A172 (cell line): ENCODE measurements around the gene CRBN. TPM values are rescaled to one million over a fixed set of nuclear protein-coding genes. Genes with fewer than 3 reads are reported as not detected.

Source experiments
- DNase-seq: peaks from one replicate; pipeline ENCODE4 v3.0.0-alpha.2; 2015; ENCODE audit warnings: low spot score
- total RNA-seq: library from RNA; depleted of rRNA; stranded (reverse); fragments of >200 nt; shearing (Covaris generic); gene quantifications from 2 replicates; pipeline ENCODE4 v1.2.3, GENCODE V29; 2014

The CRBN gene
- total RNA-seq, 1 experiment from 2014 or later, result 43.2 TPM

DNA sequence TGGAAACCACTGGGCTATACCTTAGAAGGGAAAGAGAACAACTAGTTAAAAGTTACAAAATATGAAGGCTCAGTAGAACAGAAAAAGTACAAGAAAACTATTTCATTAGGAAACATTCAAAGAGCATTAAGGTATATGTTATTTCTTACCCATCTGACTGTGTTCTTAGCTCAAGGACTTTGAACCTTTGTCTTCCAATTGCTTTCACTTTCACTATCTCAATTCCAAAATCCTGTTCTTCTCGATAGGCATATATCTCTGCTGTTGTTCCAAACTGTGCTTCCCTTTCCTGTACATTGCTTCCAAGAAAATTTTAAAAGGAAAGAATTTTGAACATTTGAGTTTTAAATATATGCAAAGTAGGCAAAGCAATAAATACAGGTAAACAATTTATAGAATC, 6.9 kb downstream of the CRBN start:
- no peak for DNase-seq

DNA sequence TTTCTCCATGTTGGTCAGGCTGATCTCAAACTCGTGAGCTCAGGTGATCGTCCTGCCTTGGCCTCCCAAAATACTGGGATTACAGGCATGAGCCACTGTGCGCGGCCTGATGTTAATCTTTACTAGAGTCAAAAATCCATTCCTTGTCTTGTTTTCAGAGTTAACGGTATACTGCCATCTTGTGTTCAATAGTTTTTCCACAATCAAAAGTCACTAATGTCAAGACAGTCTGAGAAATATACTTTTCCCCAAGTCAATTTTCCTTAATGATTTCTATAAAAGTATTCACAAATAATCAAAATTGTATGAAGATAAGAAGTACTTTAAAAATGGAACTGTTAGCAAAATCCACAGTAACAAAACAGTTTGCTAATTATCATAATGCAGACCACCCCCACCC, 8.5 kb downstream of the CRBN start:
- DNase-seq, result peak; percentile 20

DNA sequence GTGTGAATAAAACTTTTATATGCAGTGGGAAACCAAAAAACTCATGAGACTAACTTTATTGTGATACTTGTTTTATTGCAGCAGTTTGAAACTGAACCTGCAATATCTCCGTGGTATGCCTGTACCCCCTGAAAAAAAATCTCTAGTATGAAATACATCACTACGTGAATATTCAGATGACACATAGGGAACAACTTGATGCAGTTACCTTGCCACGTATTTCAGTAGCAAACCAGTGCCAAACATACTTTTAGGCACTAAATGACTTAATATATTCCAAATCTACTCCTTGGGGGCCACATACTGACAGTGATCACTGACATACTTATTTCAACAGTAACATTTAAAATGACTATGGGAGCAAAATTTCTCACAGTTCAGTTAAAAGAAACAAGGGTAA, 13.8 kb downstream of the CRBN start:
- DNase-seq, result no peak

DNA sequence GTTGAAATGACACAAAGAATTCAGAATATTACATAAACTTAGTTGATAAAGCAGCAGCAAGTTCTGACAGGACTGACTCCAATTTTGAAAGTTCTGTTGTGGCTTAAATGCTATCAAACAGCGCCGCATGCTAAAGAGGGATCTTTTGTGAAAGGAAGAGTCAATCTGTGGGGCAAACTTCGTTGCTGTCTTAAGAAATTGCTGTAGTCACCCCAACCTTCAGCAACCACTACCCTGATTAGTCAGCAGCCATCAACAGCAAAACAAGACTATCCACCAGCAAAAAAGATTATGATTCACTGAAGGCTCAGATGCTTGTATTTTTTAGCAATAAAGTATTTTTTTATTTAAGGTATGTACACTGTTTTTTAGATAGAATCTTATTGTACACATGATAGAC, 14.2 kb downstream of the CRBN start:
- DNase-seq, result no peak

DNA sequence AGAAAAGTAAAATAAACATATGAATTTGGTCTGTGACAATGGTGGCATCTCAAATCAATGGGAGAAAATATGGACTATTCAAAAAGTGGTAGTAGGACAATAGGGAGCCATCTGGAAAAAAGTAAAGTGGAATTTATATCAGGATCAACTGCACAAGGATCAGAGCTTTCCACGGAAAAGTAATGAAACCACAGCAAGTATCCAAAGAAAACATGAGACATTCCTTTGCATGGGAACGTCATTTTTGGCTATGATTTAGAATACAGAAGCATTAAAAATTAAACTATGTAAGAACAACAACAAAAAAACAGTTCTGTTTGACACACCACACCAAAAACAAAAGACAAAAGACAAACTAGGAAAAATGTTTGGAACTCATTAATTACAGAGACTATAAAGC, 18.7 kb downstream of the CRBN start:
- no peak for DNase-seq

DNA sequence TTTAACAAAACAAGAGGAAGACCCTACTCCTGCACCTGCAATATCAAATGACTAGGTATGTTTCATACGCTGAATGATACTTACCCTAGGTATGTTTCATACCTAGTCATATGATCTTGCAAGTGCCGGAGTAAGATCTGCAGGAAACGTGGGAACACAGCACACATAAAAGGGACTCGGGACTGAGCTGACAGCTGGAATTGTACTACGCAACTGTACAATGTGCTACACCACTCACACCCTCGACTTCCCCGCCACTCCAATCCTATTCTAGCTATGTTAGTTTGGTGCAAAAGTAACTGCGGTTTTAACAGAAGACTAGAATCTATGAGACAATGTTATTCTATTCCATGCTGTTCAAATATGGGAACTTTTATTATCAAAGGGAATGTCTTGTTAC, 22.0 kb downstream of the CRBN start:
- no peak for DNase-seq

DNA sequence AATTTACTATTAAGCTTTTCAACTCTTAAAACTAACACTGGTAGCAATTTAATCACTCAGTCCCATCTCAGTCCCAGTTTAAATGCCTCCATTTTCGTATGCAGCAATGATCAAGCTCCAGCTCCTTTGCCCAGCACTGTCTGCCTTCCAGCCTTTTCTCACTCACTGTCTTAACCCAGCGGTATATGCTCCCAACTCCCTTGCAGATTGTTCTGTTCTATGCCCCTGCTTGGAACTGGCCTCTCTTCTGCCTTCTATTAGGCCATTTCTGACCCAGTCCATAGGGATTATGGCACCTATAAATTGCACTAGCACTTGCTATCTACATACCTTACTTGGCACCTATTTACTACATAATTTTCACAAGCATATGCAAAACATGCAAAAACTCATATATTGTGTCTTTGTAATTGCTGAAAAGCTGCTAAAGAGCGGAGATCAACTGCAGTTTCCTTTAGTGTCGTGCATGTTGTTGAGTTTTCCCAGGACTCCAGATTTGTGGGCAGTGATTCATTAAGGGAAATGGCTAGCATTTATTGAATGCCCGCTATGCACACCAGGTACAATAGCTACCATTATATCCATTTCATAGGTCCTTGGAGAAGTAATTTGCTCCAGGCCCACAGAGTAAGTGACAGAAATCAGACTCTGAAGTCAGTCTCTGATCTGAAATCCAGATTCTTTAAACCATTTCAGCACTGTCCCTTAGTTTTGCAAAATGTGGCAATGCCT, 24.4 kb downstream of the CRBN start:
- DNase-seq, result no peak

DNA sequence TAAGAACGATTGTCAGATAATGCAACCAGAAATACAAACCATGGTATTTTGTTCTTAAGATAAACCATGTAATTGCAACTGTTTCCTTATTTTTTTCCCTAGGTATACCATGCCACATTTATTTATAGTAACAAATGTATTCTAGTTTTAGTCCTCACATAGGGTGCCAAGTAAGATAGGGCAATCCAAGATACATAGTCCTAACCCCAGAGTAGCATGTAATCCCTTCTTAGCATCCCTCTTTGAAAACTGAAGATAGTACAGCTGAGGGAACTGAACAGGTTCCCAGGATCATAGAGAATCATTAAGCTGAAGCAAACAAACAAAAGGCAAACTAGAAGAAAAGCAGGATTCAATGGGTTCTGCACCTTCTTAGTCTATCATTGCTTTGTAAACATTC, 28.0 kb downstream of the CRBN start:
- no peak for DNase-seq

DNA sequence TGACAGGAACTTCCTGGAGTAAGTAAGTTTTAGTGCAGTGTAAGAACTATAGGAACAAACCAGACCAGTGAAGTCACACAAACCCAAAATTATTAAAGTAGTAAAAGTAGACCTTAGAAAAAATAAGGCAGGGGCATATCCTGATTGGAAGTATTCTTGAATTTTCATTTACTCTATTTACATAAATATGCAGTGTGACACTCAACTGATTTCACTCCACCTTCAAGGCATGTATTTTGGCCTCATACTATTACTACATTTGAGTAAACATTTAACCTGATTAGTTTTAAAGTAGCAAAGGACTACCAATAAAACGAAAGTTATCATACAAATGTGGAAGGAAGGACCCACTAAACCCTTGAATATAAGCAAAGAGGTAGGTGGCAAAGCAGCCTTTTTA, 29.9 kb downstream of the CRBN start:
- DNase-seq, result no peak

DNA sequence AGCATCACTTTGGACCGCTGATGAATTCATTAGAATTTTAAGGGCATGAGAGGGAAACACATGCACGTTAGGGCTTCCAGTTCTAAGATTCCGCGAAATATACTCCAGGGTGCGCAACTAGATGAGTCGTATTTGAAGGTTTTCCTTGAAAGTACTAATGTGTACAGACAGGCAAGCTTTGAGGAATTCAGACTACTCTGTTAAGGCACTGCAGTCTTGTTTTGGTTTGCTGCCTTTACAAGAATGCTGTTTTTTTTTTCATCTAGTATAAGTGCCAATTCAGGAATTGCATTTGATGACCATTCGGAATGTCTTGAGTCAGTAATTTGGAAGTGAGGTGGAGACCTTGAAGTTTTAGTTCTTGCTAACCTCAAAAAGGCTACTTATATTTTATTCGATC, 33.7 kb downstream of the CRBN start:
- no peak for DNase-seq

DNA sequence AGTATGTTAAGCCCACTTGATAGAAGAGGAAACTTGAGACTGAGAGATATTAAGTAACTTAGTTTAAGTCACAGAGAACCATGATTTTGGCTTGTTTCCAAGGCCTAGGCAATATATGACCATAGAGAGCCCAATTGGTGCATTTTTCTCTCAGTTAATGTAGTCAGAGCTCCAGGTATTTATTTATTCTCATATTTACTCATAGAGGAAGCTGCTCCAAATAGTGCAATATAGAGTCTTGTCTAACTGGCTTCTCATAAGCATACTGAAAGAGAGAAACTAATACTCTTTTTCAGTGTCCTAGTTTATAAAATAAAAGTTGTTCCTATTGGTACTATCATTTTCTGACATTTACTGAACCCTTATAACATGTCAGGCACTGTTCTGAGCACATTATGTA, 37.6 kb downstream of the CRBN start:
- no peak for DNase-seq

DNA sequence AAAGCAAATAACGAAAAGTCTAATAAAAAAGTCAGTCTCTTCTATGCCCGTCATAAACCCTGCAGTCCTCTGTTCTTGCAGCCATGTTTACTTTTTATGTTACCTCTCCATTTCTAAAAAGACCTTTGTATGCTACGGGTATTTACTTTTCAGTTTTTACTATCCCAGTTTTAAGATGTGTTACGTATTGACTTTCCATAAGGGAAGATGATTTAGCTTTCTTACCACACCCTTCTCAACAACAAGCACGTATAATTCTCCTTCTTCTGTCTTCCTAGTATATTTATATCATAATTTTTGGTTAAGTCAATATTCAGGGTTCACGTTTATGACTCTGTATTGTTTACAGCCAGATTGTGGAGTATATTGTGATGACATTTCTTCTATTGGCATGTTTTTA, 42.0 kb downstream of the CRBN start:
- DNase-seq, result no peak

DNA sequence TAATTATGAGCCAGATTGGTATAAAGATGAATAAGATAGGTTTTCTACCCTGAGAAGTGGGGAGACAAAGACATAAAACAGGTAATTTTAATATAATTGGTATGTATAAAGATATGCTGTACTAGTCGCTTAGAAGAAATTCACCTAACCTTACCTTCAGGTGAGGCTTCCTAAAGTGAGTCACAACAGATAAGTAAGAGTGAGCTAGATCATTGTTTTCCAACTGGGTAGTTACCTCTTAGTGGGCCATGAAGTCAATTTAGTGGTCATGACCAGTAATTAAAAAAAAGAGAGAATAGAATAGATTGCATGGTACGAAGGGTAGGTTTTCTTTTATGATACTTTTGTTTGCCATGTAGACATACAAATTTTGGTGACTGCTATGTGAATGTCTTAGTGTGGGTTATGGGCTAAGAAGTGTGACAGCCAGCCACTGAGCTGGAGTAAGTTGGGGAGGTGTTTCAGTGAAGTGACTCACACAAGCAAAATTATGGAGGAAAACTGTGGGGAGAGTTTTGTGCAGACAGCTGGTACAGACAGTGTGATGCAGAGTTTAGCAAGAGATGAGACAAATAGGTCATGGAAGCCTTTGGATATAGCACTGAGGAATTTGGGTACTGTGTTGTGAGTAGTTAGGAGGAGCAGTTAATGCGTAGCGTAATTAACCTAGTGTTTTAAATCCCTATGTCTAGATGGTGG, 44.6 kb downstream of the CRBN start:
- DNase-seq, result no peak

DNA sequence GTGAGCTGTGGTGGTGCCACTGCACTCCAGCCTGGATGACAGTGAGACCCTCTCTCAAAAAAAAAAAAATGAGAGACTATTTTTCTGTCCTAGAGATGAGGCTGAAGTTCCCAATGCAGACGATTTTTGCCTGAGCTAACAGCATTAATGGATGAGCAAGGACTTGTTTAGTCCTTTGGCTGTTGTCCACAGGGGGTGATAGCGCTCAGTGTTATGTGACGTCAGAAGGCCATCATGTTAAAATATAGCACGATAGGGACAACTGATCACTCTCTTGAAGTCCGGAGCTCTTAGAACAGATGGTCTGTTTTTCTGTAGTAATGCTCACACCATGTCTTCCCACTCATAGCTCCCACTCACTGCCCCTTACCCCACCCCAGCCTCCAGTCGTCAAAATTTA, 46.0 kb downstream of the CRBN start:
- DNase-seq, result no peak

DNA sequence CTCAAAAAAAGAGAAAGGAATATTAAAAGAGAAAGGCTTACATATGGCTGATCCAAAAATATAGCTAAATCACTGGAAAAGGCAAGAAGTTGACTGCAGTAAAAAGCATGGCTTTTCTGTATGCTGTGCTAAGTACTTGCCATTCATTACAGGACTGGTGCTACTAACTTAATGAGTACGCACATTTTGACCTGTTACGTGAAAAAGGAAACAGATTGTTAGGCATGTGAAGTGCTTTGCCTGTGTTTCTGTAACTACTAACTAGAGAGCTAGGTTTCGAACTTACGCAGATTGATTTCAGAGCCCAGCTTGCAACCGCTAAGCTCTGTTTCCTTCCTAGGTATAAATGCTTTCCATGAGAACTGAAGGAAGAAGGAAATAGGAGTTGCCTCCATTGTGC, 49.9 kb downstream of the CRBN start:
- DNase-seq, result no peak

DNA sequence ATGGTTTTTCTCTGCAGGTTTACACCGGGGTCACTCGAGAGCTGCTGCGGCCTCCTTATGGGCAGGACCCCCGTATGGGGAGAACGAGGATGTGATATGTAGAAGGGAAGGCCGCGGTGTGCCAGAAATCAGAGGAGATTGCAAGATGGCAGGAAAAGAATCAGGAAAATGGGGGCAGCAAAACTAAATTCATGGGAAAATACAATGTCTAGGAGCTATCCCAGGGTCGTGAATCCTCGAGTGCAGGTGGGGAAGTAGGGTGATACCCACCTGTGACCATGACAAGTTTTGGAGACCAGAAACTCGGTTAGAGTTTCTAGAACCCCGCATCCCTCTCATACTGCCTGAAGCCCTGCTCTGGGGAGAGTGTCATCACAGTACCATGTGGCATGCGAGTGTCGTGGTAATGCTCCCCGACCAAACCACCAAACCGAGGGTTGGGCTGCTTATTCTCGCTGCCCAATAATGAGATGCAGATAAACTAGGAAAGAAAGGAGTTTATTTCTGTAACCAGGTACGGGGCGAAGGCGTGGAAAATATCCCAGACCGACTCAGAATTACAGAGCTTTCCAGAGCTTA, 52.0 kb downstream of the CRBN start:
- no peak for DNase-seq

DNA sequence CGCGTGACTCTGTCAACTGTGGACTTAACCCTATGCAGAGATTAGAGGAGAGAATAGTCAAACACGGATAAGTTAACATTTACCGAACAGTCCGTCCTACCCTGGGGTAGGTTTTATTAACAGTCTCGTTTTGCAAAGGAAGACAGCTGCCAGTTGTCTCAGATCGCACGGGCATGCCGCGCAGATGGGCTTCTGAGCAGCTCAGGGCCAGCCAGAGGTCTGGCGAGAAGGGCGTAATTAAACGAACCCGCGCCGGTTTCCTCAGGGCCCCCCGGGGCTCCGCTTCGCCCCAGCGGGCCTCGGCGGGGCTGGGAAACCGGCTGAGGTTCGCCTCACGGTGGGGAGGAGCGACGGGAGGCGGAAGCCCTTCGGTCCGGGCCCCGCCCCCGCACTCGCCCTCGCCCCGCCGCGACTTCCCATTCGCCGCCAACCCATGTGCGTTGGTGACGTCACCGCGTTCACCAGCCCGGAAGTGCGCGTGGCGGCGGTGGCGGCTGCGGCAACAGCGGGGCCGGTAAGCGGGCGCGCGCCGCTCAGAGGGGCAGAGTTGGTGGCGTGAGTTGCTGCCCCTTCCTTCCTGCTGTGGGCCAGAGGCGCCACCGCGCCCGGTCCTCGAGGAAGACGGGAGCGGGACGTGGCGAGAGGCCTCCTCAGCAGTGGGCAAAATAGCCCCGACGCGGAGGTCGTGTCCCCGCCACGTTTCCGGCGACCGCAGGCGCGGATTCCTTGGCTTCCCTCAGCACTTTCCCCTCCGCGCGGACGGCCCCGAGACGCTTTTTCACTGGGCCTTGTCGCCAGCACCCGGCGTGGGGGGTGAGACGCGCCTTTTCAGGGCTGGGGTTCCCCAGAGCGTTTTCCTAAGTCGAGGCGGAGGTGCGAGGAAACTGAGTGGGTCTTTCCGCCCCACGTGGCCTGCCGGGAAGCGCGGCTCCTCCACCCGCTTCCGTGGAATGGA, 52.7 kb downstream of the CRBN start, which contains the start of gene TRNT1:
TSS of gene TRNT1 (plus strand) at position 464 of the 955 bp plus-strand sequence. CDS start 2,101 bp downstream, outside the sequence.
- peak; percentile 85 for DNase-seq

DNA sequence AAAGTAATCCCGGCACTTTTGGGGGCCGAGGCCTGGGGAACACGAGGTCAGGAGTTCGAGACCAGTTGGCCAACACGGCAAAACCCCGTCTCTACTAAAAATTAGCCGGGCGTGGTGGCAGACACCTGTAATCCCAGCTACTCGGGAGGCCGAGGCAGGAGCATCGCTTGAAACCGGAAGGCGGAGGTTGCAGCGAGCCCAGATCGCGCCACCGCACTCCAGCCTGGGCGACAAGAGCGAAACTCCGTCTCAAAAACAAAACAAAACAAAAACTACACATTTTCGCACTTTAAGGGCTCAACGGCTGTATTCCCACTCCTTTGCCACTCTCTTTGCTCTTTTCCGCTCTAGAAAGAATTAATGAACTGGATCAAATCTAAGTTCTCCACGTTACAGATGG, 53.5 kb downstream of the CRBN start:
- DNase-seq, result no peak

DNA sequence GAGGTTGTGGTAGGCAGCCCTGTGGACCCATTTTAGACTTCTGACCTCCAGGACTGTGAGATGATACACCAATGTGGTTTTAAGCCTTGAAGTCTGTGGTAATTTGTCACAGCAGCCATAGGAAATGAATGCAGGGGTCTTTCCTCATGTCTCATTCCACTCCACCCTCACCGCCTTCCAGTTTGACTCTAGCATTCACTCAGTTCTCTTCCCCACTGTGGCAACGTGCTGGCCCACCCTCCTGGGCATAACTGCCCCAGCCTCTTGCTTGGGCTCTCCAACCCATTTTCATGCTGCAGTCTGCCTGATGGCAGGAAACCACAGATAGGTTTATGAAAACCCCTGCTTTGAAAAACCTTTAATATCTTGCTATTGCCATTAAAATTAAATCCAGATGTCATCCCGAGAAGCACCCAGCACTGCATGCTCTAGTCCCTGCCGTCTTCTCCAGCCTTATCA, 60.1 kb downstream of the CRBN start:
- no peak for DNase-seq

DNA sequence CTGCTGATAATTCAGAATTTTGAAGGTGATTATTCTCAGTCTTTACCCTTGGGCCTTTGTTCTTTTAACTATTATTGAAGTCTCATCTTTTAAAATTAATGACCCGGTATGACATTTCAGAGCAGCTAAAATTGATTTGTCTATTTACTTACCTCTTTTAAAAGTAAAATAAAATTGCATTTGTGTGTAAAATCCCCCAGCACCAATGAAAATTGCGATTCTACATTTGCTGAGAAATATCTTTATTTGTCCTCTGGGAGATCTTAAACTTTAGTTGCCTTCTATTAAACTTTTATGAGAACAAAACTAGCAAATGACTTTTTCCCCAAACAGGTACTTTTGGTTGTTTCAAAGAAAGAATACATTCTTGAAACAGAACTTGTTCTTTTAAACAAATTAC, 61.8 kb downstream of the CRBN start:
- no peak for DNase-seq

DNA sequence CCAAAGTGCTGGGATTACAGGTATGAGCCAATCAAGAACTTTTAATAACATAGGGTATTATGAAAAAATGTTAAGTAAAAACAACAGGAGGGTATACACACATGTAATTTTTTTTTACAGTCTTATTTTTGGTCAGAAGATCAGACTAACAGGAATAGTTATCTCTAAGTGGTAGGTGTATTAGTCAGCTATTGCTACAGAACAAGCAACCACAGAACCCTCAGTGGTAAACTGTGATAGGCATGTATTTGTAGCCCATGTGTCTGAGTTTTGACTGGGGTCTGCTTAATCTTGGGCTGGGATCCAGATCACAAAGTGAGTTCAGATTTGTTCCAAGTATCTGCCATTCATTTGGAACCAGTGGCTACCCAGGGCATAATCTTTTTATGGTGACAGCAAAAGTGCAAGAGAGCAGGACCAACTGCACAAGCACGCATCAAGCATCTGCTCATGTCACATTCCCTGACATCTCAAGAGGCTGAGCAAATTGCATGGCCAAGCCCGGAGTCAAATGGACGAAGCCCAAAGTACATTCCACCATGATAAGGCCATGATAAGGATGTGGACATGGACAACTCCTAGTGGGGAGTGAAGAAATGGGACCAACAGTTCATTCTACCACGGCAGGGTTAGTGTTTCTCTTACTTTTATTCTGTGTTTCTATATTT, 66.3 kb downstream of the CRBN start:
- no peak for DNase-seq
